GM19324 (cell line): ENCODE data around the gene URM1.

ENCODE experiments used
- ATAC-seq: cut with Tn5 transposase; IDR thresholded peaks from one replicate; pipeline ENCODE4 v1.9.1; 2021; ENCODE audit warnings: mild to moderate bottlenecking, moderate library complexity; ENCODE audit not compliant: unreplicated experiment, low FRiP score

URM1 gene

DNA sequence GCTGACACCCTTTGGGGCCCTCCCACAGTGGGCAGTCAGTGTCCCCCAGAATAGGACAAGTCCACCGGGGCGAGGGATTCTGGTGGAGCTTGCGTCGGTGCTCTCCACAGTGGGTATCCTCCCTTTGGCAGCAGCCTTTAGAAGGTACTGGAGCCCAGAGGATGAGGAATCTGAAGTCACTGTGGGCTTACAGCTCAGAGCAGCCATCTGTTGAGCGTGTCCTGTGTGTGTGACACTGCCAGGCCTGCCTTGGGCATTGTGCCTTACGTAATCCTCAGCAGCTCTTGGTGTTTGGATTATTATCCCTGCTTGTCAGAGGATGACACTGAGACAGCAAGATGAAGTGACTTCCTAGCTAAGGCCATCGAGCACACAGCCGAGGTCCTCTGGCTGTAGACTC is 12.6 kb downstream of the URM1 start:
- ATAC-seq, result no peak

DNA sequence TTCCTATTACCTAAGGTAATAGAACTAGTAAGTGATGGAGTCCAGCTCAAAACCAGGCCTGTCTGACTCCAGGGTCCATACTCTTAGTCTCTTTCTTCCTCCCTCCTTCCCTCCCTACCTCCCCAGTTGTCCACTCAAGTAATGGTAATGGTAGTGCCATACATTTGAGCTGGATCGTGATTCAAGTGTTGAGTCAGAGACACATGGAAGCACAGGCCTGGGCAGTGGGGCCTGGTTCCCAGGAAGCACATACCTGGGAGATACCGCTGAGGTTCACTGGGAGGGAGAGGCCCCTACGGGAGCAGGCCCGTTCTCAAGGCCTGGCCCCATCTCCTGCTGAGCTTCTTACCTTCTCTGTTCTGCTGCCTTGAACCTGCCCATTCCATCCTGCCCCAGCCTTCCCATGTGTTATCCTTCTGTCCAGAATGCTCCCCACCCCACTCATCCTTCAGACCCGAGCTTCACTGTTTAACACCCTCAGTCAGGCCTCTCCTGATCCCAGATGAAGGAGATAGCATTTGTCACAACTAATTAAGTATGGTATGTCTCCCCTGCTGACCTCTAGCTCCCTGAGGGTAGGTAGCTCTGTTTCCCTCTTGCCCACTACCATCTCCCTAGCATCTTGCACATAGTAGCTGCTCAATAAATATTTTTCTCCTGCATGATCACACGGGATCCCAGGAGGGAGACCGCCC is 13.8 kb downstream of the URM1 start:
- ATAC-seq, result no peak

DNA sequence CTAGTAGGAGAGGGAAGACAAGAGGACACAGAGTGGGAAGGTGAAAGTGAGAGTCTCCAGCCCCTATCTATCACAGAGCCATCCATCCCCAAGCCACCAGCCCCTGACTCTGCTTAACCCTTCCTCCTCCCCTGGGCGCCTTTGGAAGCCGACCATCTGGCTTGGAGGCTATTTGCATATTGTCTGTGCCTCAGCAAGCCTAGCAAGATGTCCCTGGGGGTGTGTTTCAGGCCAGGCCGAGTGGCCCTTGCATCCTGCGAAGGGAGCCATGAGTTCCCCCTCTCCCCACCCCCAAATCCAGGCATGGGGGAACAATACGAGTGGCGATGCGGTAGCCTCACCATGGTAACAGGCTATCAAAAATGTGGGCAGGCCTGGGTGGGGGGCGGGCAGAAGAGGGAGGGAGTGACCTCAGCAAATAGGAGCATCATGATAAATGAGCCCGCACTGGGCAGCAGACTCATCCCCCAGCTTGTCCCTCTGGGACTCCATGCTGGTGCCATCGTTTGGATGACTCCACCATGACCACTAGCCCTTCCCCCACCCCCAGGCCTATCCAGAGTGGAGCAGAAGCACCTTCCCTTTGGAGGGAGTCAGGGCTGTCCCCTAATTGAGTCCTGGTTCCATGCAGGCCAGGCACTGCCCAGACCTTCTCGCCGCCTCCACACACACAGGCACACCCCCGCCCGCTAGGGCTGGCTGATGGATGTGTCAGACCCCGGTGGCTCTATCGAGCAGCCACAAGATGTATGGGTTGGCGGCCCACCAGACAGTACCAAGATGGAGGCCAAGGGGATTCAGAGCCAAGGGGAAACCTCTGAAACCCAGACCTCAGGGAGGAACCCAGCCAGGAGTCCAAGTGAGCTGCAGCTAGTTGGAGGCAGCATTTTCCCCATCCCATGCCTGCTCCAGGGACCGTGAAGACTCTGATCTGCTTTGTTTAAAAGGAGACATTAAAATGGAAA is 14.6 kb downstream of the URM1 start:
- ATAC-seq, result no peak

DNA sequence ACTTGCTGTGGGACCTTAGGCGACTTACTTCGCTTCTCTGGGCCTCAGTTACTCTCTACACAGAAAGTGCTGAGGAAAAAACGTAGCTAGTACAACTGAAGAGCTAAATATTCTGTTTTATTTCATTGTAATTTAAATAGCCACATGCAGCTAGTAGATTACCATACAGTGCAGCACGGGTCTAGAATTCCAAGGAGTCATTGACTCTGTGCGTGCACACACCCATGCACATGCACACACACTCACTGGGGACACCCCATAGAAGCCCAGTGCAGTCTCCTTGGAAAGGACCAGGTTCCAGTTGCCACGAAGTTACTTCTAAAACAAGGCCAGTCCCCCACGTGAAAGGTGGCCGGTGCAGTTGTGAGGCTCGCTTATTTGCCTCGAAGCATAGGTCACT is 17.0 kb downstream of the URM1 start:
- ATAC-seq, result no peak

DNA sequence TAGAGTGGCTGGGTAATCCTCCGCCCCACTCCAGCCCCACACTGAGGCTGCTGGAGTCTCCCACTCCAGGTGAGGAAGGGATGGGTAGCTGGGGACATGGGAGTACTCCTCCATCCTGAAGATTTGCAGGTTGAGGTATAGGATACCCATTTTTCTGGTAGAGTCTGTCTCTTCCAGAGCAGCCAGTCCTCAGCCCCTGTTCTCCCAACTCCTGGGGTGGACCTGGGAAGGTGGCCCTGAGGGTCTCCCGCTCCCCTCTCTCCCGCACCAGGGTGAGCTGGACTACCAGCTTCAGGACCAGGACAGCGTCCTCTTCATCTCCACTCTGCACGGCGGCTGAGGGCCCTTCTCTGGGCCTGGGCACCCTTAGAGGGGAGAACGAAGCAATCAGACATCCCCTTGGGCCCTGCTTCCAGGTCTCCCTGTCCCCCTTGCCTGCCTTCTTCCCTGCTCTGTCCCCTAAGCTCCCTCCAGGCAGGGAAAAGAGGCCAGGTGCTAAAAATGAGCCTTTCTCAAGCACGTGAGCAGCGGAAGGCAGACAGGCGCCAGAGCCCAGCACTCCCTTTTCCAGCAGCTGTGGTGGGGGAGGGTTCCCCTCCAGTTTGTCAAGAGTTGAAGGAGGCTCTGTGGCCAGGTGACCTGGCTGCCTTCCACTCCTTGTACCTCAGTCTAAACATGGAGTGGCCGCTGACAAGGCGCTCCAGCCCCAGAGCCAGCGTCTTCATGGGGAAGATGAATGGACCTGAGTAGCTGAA is 18.4 kb downstream of the URM1 start:
- no peak for ATAC-seq

DNA sequence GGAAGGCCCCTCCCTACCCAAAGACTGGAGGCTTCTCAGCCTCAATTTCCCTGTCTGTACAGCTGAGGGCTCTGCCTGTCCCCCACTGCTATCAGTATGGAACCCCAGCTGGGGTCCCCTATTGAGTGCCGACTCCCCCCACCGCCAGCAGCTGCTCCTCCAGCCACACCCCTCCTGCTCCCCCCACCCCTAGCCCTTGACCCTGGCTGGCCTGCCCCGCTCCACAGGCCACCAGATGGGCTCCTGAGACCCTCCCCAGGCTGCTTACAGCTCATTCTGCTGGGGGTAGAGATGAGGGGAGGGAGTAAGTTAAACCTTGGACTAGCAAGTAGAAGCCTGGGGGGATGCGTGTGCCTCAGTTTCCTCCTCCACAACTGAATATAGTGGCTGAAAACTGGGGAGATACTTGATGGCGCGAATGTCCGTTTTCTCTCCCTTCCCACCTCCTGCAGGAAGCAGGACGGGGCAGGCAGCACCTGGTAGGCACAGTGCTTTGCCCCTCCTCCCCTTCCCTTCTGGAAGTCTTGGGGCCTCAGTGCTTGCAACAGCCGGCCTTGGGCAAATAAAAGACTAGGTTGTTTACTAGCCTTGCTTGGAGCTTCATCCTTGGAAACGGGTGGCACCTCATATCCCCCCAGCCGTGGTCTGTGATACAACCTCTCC is 19.1 kb downstream of the URM1 start:
- ATAC-seq, result no peak

DNA sequence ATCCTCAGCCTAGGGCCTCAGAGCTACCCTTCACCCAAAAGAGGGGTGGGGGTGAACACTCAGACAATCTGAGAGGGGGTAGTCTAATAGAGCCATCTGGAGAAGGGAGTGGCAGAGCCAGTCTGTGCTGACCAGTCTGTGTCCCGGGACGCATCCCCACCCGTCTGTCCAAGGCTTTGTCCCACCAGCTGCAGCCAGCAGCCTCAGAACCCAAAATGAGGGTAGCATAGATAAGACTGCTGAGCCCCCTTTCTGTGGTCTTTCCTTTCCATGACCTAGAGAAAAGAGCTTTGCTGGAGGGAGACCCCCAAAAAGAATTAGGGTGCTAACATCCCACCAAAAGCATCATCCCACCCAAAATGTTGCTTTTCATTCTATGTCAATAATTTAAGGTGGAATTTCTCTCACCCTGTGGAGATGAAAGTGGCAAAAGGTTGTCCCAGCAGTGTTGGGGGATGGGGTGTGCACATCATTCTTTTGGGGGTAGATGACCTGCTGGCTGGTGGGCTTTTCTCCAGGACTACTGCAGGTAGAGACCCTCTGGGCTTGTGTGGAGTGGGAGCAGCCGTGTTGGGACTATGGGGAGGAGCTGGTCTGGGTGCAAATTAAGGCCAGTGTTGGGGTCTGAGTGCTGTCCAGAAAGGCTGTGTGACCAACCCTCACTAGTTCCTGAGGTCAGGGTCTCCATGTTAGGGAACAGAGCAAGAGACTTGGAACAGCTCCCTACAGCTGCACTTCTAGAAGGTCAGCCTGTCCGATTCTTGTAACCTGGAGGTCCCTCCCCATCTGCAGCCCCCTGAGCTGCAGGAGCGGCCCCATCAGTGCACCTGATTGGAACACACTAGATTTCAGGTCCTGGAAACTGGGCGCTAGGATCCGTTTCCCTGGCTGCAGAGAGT is 19.9 kb downstream of the URM1 start:
- ATAC-seq, result no peak

DNA sequence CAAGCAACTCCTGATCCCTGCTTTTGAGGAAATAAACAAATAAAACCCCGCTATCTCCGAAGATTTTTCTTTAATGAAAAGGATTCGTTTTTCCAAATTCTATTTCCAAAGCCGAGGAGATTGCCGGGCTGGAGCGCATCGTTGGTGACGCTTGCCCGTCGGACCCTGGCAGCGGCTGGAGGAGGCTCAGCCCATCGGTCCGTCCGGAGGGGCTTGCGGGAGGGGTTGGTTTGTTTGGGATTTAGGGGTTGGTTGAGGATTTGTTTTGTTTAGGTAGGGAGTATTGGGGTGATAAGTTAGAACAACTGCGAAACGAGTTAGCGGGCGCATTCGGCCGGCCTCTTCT is 20.8 kb downstream of the URM1 start:
- no peak for ATAC-seq

DNA sequence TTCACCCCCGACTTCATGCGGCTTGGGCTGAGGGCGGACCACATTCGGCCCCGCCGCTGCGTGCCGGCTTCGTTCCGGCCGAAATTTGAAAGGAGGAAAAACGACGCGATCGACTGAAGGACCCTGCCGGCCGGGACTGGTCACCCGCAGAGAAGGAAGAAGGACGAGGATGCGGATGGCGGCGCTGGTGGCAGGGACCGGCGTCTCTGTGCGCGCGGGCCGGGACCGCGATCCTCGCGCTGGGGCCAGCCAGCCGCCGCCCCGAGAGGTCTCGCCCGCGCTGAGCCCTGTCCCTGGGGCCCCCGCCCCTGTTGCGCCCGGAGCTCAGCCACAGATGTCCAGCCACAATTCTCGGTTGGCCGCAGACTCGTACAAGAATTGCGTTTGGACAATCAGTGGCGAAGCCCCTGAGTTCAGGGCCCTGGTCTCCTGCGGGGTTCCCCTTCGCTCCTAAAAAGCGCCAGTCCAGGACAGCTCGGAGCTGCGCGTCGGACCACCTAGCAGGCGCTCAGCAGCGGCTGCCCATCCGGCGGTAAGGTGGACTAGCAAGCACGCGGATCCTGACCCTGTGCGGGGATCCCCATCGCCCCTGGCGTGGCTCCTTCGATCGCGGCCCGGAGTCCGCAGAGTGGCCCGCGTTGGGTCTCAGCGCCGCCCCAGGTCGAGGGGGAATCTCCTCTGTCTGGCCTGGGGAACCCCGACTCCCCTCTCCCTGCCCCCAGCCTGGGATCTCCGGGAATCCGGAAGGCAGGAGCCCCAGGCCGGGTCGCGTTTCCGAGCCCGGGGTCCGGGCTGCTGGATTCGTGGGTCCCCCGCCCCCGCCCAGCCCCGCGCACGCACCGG is 21.3 kb downstream of the URM1 start:
- no peak for ATAC-seq

DNA sequence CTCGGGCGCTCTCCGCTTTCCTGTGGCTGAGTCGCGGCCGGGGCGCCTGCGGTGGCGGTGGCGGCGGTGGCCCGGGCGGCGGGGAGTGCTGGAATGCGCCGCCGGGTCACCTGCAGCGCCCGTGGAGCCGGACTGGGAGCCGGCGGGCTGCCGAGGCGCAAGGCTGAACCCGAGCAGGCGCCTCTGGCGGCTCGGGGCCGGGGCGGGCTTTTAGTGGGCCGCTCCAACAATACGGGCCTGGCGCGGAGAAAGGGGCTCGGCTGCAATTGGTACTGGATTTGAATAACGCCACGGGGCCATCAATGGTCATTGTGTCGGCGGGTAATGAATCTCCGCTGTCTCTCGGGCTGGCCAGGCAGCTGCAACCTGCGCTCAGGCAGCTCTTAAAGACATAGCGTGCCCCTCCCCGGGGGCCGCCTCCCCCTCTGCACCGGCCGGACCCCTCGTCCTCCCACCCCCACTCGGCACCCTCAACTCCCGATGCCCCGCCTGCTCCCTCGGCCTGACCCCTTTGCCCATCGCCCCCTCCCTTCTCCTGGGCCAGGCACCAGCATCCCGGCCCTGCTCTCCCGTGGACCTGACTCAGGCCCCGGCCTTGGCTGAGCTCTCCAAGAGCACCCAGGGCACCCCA is 22.1 kb downstream of the URM1 start:
- no peak for ATAC-seq

DNA sequence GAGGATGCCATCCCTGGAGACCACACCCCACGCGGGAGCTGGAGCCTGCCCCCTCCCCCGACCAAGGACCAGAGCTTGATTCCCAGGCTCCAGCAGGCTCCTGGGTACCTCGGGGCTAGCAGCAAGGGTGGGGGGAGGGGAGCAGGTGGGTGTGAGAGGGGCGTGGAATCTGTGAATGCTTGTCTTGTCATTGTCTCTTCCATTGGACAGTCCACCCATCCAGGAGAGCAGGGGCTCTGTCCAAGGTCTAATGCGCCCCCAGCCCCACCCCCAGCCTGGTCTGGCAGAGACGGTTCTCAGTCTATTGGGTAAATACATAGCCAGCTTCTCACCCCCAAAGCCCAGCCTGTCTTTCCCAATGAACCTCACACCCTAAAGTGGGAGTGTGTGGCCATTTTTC is 22.8 kb downstream of the URM1 start:
- no peak for ATAC-seq

DNA sequence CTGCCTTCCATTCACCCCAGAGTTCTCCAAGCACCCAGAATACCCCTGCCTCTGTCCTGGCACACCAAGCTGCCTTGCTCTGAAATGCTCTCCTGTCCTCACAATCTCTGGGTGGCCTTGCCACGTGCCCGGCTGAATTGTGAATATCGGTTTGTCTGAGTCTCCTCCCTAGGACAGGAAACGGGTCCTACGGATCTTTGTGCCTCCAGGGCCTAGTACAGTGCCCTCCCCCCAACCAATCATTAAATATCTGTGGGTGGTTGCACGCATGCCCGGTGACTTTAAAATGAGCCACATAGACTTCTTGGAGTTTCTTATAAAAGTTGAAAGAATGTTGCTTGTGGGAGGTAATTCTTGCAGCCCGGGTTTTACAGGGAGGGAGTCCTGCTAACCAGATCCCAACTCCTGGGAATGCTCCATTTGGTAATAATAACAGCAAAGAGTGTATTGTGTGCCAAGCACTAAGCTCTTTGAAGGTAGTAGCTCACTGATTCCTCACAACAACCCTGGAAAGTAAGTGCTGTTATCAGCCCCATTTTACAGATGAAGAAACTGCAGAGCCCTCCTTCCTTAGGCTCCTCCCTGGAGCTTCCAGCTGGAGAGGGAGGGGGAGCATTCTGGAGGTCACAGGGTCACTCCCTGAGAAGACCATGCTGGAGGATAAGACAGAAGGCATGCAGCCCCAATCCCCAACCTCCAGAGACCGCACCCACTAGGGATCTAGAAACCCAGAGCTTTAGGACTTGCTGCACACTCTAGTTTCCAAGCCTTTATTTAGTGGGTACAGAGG is 23.4 kb downstream of the URM1 start:
- no peak for ATAC-seq

DNA sequence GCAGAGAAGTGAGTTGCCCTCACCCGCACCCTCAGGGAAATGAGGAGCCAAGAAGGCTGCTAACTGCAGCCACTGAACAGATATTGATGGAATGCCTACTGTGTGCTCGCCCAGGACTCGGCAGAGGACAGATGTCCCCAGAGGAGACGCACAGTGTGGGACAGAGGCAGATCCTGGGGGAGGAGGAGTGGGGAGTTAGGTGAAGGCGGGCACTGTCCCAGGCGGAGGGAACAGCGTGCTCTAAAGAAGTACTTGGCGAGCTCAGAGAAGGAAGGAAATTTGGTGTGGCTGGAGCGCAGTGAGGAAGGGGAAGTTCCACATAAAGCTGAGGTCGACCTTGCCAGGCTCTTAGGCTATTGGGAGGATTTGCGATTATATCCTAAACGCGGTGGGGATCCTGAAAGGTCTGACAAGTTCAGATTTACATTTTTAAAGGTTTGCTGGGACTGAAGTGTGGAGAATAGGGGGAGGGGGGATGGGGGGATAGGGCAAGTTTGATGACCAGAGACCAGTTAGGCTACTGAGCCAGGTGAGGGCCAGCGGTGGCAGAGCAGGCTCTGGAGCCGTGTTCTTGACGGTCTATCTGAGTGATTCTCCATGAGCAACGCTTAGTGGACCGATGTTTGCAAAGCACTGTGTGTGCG is 25.9 kb downstream of the URM1 start:
- ATAC-seq, result no peak

DNA sequence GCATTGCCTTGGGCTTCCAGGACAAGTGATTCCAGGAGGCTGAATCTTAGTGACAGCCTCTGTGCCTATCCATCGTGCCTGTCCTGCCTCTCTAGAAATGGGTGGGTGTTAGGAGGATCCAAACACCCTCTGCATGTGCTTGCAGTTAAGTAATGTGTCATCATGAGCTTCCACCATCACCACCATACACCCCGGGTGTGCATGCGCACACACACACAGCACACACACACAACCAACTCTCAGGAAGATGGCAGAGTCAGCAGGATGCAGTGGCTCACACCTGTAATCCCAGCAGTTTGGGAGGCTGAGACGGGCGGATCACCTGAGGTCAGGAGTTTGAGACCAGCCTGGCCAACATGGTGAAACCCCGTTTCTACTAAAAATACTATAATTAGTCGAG is 26.7 kb downstream of the URM1 start:
- no peak for ATAC-seq

DNA sequence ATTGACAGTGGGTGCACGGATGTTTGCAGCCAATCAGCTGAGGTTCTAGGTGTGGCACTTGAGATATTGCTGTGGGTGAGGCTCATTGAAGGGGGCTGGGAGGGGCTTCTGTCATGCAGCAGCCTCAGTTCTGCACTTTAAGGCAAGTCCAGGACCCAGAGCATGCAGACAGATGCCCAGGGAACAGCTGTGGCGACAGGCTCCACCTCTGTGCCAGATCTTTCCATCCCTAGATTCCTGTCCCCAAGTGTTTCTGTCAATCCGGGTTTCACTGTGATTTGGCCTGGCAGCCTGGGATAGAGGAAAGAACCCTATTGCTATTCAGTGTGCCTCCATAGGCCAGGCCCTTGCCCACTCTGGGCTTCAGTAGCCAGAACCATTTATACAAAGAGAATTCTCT is 28.7 kb downstream of the URM1 start:
- no peak for ATAC-seq

DNA sequence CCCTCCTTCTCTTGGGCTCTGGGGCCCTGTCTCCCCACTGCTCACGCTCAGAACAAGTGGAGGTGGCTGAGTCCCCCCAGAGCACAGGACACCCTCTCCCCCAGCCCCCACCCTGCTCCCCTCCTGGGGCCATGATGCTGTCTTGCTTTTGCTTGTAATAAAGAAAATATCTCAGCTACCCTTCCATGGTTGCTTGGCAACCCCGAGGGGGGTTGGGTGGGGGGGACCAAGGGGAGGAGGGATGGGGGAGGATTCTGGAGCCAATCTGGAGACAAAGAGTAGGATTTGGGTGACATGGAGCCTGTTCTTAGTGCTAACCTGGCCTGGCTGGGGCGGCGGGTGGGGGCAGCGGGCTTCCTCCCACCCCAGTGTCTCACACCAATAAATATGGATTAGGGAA is 33.4 kb downstream of the URM1 start:
- no peak for ATAC-seq

DNA sequence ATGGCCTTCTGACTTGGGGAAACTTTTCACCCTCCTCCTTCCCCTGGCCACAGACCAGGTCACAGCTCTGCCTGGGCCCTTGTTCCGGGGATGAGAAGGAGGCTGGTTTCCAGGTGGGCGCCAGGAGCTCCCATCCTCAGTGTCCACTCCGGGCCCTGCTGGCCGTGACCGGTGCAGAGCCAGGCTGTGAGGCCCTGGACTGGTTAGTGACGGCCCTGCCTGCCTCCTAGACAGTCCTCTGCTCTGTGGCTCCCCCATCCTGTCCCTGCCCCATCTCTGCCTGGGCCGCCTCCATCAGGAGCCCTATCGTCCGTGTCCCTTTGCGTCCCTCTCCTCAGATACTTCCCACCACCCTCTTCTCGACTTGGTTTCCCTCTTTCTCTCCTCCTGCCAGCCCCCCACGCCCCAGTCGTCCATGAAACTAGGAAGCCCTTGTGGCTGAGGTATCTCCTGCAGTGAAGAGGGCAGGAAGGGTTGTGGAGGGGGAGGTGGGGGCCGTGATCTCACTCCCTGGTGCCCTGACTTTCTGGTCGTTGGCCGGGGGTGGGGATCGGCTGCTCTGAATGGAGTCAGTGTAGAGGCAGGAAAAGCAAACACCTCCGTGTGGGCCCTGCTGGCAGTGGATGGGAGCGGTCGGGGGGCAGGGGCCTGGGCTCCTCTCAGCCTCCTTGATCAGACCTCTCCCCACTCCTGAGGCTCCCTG is 34.1 kb downstream of the URM1 start:
- no peak for ATAC-seq
